ENCODE measurements around the gene OR6X1.

Gene OR6X1
- 0 reads per million in 2 experiments for total RNA-seq

GRCh38 chr11:123754101-123754568, at the start of gene OR6X1:
OR6X1 (minus strand) TSS chr11:123754518; CDS start chr11:123754518, 0 bp downstream.
- DNase-seq (ENCODE audit: low read depth): no peak

GRCh38 chr11:123801765-123802164, 47.4 kb upstream of the OR6X1 start:
- no peak for DNase-seq (ENCODE audit: low read depth)

- no peak for DNase-seq (ENCODE audit: low read depth)
Measured at GRCh38 chr11:123800036-123800435, 45.7 kb upstream of the OR6X1 start.

GRCh38 chr11:123799438-123799837, 45.1 kb upstream of the OR6X1 start:
- no peak for DNase-seq (ENCODE audit: low read depth)

- no peak for DNase-seq (ENCODE audit: low read depth)
Measured at GRCh38 chr11:123798513-123799252, 44.4 kb upstream of the OR6X1 start.

GRCh38 chr11:123798079-123798478, 43.8 kb upstream of the OR6X1 start:
- no peak for DNase-seq (ENCODE audit: low read depth)

- no peak for DNase-seq (ENCODE audit: low read depth)
Measured at GRCh38 chr11:123797541-123797940, 43.2 kb upstream of the OR6X1 start.

GRCh38 chr11:123797114-123797513, 42.8 kb upstream of the OR6X1 start:
- DNase-seq (ENCODE audit: low read depth): no peak

GRCh38 chr11:123796226-123796625, 41.9 kb upstream of the OR6X1 start:
- no peak for DNase-seq (ENCODE audit: low read depth)

GRCh38 chr11:123783536-123783935, 29.2 kb upstream of the OR6X1 start:
- no peak for DNase-seq (ENCODE audit: low read depth)

- DNase-seq (ENCODE audit: low read depth): no peak
Measured at GRCh38 chr11:123778511-123778910, 24.2 kb upstream of the OR6X1 start.

- DNase-seq (ENCODE audit: low read depth): no peak
Measured at GRCh38 chr11:123775715-123776549, 21.6 kb upstream of the OR6X1 start.

GRCh38 chr11:123775289-123775688, 21.0 kb upstream of the OR6X1 start:
- DNase-seq (ENCODE audit: low read depth): no peak

- no peak for DNase-seq (ENCODE audit: low read depth)
Measured at GRCh38 chr11:123773959-123774358, 19.6 kb upstream of the OR6X1 start.

- DNase-seq (ENCODE audit: low read depth): no peak
Measured at GRCh38 chr11:123773026-123773425, 18.7 kb upstream of the OR6X1 start.

GRCh38 chr11:123771664-123772063, 17.3 kb upstream of the OR6X1 start:
- no peak for DNase-seq (ENCODE audit: low read depth)

GRCh38 chr11:123770712-123771111, 16.4 kb upstream of the OR6X1 start:
- no peak for DNase-seq (ENCODE audit: low read depth)

- no peak for DNase-seq (ENCODE audit: low read depth)
Measured at GRCh38 chr11:123765601-123766000, 11.3 kb upstream of the OR6X1 start.

- no peak for DNase-seq (ENCODE audit: low read depth)
Measured at GRCh38 chr11:123762422-123762821, 8.1 kb upstream of the OR6X1 start.

GRCh38 chr11:123760894-123761293, 6.6 kb upstream of the OR6X1 start:
- DNase-seq (ENCODE audit: low read depth): no peak

GRCh38 chr11:123757976-123758375, 3.7 kb upstream of the OR6X1 start:
- no peak for DNase-seq (ENCODE audit: low read depth)

GRCh38 chr11:123755813-123756212, 1.5 kb upstream of the OR6X1 start:
- DNase-seq (ENCODE audit: low read depth): no peak

- DNase-seq (ENCODE audit: low read depth): no peak
Measured at GRCh38 chr11:123755344-123755743, 1.0 kb upstream of the OR6X1 start.

All from T follicular helper cell (primary cell).